ENCODE results near the gene LEF1.

- TF ChIP-seq POLR2A (IDR thresholded peaks at IDR 0.05; ENCODE audit: low read length) (no peak), GATA1 (IDR thresholded peaks at IDR 0.05; ENCODE audit: low read depth, low read length) (no peak)
Measured at GRCh38 chr4:108142870-108143269, 25.9 kb downstream of the LEF1 start.
